IPS-18c (cell line): ENCODE data around the gene FIS1.
"Not testable (repeated sequence)": the region's sequence is repeated elsewhere in the genome, so short reads cannot be mapped to it uniquely, and the experiment has no call there.

Experiments
- H3K4me3 ChIP-seq: 2 replicates; pipeline ENCODE4 v1.7.0; 2013; ENCODE audit warnings: low read depth, mild to moderate bottlenecking, low read length, moderate library complexity; ENCODE audit not compliant: insufficient read depth
- H3K9me3 ChIP-seq: one replicate; pipeline ENCODE4 v1.6.1; 2013; ENCODE audit warnings: mild to moderate bottlenecking, low read length, moderate library complexity; ENCODE audit not compliant: control insufficient read depth, insufficient read depth

The FIS1 gene

GRCh38 chr7:101200504-101200861 lies 44.4 kb downstream of the FIS1 start:
- Histone ChIP-seq H3K4me3 (no peak overlapping the region), H3K9me3 (peaks cover 2% of the 10 kb centered on the region)

- not testable (repeated sequence) for H3K9me3 ChIP-seq, H3K4me3 ChIP-seq
Measured at GRCh38 chr7:101199522-101199921, 45.4 kb downstream of the FIS1 start.

GRCh38 chr7:101198476-101198875 lies 46.4 kb downstream of the FIS1 start:
- no peak overlapping the region; the same call in 1 of the 2 replicates for H3K4me3 ChIP-seq

DNA sequence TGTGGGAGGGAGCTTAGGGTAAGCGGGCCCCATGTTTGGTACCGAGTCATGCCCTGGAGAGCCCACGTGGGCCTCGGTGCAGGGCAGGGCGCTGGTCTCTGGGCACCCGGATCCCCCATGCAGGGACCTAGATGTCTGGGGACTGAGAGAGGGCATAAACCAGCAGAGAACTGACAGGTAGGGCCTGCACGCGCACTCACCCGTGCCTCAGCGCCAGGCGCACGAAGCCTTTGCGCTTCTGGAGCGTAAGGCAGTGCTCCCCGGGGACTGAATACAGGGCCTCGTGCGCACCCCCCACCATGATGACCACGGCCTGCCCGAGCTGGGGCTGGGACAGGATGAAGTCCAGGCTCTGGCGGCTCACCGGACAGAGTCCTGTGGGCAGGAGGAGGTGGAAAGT lies 46.9 kb downstream of the FIS1 start:
- Histone ChIP-seq H3K4me3 (no peak overlapping the region), H3K9me3 (peaks cover 2% of the 10 kb centered on the region)

More at GRCh38 chr7:101198476-101198875, 46.4 kb downstream of the FIS1 start:
- peaks cover 2% of the 10 kb centered on the region for H3K9me3 ChIP-seq

GRCh38 chr7:101195884-101196283 lies 49.0 kb downstream of the FIS1 start:
- H3K9me3 ChIP-seq, result no peaks in the 10 kb centered on the region

More at GRCh38 chr7:101195884-101196283, 49.0 kb downstream of the FIS1 start:
- no peak overlapping the region for H3K4me3 ChIP-seq
